Fibroblast of peridontal ligament (primary cell): ENCODE measurements around the gene DECR2.

ENCODE experiments used
- DNase-seq: peaks from one replicate; pipeline ENCODE4 v3.0.0-alpha.2; 2010; ENCODE audit errors: extremely low read depth

The DECR2 gene

DNA sequence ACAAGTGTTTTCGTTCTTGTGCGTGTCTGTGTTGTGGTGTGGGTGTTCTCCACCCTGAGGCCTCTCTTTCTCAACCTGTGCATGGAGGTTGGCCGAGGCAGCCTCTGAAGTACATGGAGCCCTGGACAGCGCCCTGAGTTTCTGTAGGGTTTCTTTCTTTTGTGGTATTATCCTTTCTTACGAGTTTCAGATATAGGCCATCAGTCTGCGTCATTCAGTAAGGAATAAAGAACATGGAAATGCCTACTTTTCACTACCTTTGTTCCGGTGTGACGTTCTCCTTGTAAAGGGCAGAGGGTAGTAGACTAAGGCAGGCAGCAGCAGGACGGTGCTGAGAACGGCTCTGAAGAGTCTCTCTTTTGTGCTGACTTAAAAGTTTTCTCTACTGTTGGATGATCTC is 42.3 kb downstream of the DECR2 start:
- no peak for DNase-seq

DNA sequence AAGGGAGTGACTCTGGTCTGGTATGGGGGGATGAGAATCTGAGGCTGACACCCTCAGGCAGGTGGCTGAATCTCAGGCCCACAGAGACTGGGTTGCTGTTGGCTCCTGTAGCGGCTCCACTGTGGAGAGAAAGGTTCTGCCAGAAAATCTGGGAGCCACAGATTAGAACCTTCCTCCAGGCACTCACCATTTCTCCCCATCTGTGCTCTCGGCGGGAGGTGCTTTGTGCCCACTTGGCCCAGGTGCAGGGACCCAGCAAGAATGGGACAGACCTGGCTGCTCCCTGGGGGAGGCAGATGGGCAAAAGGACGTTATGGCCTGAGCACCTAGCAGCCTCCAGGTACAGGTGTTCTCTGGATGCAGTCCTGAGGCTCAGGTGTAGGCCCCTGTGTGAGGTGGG is 43.9 kb downstream of the DECR2 start:
- DNase-seq, result no peak

DNA sequence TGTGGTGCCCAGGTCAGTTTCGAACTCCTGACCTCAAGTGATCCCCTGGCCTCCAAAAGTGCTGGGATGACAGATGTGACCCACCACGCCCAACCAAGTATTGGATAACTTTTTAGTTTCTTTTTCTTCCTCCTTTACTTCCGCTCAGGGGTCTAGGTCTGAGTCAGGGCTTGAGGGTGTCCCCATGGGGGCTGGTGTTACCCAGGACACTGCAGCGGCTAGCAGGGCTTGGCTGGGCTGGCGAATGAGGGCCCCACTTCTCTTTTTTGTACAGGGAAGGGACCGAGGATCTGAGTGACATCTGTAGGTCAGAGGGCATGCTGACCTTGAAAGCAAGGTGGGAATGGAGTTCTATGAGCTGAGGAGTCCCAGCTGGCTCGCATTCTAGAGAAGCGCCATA is 48.7 kb downstream of the DECR2 start:
- no peak for DNase-seq

DNA sequence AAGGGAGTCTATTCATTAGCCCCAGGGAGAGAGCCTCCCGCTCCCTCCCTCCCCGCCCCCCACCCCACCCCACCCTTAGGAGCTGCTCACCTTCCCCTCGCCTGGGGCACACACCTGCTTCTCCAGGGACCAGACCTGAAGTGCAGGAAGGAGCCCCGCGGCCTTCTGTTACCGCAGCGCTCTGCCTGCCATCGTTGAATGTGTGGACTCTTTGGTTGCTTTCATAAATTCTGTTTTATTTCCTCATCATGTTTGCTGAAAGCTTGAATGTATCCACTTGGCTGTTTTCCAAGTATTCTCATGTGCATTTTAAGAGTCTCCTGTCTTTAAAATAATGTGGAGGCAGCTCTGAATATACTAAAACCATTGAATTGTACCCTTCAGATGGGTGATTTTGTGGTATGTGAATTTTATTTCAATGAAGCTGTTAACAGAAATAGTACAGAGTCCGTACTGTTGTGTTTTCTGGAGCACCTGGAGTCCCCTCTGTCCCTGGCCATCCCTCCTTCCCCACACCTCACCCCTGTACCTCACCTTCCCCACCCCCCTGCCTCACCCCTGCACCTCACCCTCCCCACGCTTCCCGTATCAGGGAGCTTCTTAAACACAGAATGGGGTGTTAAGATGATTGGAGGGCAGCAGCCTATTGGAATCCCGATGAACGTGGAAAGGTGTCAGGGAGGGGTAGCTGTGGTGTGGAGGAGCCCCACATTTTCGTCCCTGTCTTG is 49.3 kb downstream of the DECR2 start:
- DNase-seq, result no peak

DNA sequence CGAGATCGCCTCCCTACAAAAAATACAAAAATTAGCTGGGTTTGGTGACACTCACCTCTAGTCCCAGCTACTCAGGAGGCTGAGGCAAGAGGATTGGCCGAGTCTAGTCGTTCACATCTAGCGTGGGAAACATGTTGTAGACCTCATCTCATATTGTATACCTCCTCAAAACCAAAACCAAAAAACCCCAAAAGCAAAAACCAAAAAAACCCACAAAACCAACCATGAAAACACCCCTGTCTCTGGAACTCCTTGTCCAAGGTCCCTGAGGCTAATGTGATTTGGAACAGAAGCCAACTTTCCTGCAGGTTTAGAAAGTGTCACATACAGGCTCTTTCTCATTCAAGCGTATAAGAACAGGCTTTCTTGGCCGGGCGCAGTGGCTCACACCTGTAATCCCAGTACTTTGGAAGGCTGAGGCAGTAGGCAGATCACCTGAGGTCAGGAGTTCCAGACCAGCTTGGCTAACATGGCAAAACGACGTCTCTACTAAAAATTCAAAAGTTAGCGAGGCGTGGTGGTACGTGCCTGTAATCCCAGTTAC is 52.8 kb downstream of the DECR2 start:
- no peak for DNase-seq

DNA sequence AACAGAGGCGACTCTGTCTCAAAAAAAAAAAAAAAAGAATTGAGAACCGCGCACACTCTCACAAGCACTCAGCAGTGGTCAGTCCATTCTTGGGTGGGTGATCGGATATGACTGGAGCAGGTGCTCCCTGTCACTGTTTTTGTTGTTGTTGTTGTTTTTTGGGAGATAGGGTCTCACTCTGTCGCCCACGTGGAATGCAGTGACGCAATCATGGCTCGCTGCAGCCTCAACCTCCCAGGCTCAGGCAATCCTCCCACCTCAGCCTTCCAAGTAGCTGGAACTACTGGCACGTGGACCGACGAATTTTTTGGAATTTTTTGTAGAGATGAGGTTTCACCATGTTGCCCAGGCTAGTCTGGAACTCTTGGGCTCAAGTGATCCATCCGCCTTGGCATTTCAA is 53.8 kb downstream of the DECR2 start:
- no peak for DNase-seq

DNA sequence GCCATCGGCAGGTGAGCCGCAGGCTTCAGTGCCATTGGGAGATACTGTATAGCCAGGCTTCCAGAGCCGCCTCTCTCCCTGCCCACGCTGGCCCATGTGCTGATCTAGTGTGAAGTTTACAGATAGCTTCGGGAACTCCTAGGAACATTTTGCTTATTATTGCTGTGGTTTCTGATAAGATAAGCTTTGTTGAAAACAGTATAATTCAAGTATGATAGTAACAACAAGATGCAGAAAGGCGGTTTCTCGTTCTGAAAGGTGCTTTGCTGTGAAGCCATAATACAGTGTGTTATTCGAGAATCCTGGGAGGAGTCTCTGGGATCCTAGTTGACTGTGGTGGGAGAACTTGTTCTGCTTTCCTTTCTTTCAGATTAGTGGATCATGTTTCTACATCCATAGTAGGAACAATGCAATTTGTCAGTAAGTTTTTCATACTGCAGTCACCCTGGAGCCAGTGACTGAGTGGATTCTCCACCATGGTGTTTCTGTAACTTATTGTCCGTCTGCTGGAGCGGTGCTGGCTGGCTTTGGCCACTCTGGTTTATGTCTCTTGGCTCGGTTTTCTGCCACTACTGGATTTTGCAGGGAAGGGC is 55.3 kb downstream of the DECR2 start:
- DNase-seq, result peak; percentile 36

DNA sequence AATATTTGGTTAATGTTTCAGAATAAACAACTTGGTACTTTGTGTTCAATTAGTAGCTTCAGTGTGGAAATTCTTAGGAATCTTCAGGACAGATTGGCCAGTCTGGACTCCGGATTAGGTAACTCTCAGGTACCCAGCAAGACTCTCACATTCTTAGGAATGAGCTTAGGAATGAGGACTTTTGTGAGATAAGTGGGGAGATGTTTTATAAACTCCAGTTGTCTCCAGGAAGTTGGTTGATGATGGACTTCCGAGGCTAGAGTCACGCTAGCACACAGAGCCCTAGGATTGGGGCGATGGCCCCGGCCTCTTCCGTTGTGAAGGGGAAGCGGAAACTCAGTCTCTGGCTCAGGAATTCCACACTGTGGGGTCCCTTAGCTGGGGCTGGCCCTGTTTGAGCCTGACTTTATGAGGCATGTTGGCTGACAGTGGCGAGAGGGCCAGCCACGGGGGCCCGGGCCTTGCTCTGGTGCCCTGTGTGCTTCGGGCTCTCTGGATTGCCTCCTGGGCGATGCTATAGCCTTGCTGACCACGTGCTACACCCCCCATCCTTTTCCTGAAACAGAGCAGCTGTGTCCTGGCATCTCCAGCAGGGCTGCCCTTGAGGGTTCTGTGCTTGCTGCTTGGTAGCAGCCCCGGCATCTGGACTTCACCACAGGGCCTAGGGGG is 56.2 kb downstream of the DECR2 start:
- no peak for DNase-seq

DNA sequence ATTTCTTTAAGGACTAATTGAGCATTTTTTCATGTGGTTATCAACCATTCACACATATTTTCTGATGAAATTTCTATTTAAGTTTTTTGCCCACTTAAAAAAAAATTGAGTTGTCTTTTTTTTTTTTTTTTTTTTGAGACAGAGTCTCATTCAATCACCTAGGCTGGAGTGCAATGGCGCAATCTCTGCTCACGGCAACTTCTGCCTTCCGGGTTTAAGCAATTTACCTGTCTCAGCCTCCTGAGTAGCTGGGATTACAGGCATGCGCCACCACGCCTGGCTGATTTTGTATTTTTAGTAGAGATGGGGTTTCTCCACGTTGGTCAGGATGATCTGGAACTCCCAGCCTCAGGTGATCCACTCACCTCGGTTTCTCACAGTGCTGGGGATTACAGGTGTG is 58.1 kb downstream of the DECR2 start:
- no peak for DNase-seq

DNA sequence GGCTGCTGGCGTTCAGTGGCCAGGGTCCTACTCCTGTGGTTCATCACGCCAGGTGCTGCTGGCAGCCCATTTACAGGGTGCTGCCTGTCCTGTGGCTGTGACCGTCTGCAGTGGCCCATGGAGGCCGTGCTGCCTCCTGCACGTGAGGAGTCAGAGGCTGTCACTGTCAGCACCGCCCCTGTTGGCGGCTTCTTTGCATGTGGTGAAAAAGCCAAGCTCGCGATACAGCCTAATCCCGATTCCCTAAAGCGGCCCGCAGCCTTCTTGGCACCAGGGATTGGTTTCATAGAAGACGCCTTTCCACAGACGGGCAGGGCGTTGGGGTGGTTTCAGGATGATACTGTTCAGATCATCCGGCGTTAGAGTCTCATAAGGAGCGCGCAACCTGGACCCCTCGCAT is 59.1 kb downstream of the DECR2 start:
- no peak for DNase-seq
